ENCODE results near the gene ZMYND8.
"Not testable (repeated sequence)": the region's sequence is repeated elsewhere in the genome, so short reads cannot be mapped to it uniquely, and the experiment has no call there.

The ZMYND8 gene

DNA sequence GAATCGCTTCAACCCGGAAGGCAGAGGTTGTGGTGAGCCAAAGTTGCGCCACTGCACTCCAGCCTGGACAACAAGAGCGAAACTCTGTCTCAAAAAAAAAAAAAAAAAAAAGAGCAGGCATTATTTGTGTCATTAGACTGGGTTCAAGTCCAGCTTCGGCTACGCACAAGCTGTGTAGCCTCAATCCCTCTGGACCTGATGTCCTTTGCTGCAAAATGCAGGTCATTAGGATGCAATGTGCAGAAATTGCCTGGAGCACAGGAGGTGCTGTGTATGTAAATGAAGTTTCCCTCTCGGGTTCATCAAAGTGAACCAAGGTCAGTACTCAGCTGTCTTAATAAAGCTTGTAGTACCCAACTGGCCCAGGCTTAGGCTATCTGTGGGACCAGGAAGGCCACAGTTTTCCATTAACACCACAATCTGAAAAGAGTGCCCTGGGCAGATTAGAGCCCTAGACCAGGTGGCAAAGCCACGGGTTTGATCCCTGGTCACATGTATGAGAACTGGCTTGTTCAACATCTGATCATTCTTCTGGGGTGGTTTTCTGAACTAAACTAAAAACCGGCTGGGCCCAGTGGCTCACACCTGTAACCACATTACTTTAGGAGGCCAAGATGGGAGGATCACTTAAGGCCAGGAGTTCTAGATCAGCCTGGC, 155.3 kb downstream of the ZMYND8 start:
- DNase-seq: no peak

DNA sequence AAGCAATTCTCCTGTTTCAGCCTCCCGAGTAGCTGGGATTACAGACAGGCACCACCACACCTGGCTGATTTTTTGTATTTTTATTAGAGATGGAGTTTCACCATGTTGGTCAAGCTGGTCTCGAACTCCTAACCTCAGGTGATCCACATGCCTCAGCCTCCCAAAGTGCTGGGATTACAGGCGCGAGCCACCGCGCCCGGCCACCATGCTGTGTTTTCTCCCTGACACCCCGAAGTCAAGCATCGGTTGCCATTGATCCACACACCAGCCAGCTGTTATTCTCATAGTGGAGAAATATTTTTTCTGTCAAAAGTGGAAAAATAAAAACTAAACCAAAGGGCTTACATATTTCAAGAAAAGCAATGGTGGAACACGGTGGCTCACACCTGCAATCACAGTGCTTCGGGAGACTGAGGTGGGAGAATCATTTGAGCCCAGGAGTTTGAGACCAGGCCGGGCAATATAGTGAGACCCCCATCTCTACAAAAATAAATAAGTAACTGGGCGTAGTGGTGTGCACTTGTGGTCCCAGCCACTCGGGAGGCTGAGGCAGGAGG, 157.4 kb downstream of the ZMYND8 start:
- no peak for DNase-seq

- no peak for DNase-seq
Observed at GRCh38 chr20:47198254-47198671, 158.2 kb downstream of the ZMYND8 start.

- DNase-seq: peak in 1 of 2 donors; percentile 49
Observed at GRCh38 chr20:47196091-47197081, 160.1 kb downstream of the ZMYND8 start.

GRCh38 chr20:47195573-47195972, 160.9 kb downstream of the ZMYND8 start:
- no peak for DNase-seq

GRCh38 chr20:47191956-47192355, 164.5 kb downstream of the ZMYND8 start:
- no peak for DNase-seq

DNA sequence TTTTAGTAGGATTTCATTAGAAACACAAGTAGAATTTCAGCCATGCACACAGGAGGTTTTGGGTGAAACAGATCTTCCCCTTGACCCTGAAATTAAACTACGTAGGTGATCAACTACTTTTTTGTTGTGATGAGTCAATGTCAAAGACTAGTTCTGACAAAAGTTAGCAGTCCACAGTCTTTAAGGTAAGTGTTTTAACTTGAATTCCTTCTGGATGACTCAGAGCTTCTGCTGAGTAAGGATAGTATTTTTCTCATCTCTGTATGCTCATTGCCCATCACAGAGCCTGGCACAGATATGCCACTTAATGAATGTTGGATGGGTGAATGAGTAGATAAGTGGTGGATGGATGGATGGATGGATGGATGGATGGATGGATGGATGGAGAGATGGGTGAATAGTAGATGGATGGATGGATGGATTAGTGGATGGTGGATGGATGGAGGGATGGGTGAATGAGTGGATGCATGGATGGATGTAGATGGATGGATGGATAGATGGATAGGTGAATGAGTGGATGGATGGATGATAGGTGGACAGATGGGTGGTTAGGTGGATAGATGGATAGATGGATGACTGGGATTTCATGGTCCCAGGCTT, 165.3 kb downstream of the ZMYND8 start:
- DNase-seq: no peak

DNA sequence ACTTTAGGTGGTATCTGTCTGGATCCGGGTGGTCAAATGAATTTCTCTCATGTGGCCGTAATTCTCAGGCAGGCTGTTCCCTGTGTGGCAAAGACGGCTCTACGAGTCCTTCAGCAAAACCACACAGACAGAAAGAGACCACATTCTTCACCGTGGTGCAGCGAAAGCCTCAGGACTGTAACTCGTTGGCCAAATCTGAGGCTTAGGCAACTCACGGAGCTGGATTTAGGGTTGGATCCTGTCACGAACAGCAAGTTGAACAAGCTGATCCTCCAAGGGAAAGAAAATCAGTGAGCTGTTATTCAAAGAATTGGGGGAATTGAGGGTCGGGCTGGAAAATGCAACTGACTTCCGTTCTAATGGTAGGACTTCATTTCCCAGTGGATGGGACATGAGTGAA, 167.4 kb downstream of the ZMYND8 start:
- no peak for DNase-seq

DNA sequence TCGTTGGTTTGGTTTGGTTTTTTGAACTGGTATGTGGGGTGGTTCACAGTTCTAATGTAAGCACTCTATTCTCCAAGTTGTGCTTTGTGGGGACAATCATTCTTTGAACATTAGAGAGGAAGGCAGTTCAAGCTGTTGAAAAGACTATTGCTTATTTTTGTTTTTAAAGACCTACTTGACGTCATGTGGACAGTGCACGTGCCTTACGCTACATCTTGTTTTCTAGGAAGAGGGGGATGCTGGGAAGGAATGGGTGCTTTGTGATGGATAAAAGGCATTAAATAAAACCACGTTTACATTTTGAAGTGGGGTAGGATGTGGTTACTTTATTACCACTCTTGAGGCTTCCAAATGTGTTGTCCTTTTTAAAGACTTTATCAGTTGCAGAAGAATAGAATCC, 168.0 kb downstream of the ZMYND8 start:
- DNase-seq: no peak

DNA sequence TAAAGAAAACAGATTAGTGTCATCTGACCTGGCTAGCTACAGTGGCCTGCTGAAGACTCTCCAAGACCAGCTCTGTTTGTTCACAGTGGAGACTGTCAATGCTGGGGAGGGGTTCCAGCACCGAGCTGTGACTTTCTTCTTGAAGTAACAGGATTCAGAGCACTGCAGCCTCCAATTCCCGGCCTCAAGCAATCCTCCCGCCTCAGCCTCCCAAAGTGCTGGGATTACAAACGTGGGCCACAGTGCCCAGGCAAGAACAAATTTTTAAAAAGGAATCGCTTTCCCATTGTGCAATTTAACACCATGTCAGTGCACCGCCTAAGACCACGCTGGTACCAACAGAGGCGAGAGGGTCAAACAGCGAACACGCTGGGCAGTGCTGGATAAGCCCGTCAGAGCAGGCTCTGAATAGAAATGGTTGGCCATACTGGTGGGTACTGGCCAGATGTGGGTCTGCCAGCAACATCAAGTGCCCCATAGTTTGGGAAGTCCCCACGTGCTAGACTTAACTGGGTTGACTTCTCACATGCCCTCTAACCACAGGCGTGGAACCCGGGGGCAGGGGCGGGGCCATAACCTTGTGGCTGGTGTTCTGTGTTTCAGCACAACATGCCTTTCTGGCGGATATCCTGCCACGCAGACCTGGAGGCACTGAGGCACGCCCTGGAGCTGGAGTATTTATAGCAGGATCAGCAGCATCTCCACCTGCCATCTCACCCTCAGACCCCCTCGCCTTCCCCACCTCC, 168.9 kb downstream of the ZMYND8 start:
- no peak for DNase-seq

DNA sequence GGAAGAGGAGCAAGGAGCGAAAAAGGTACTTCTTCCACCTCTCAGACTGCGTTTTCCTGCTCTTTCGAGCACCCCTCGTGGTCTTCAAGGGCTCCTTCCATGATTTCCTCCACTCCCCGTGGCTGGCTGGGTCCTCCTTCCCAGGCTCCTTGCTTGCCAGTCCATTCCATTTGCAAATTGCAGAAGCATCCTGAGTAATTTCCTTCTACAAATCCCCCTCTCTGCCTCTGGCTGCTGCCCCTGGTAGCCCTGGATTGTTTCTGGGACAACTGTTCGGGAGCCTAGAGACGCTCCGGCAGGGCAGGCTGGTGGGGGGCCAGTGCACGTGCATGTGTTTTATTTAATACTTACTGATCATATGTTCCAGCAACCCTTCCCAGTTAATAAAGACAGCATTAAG, 173.1 kb downstream of the ZMYND8 start:
- no peak for DNase-seq

- no peak for DNase-seq
Observed at GRCh38 chr20:47181056-47181862, 175.2 kb downstream of the ZMYND8 start.

- no peak for DNase-seq
Observed at GRCh38 chr20:47179267-47179666, 177.2 kb downstream of the ZMYND8 start.

- DNase-seq: no peak
Observed at GRCh38 chr20:47178851-47179250, 177.6 kb downstream of the ZMYND8 start.

DNA sequence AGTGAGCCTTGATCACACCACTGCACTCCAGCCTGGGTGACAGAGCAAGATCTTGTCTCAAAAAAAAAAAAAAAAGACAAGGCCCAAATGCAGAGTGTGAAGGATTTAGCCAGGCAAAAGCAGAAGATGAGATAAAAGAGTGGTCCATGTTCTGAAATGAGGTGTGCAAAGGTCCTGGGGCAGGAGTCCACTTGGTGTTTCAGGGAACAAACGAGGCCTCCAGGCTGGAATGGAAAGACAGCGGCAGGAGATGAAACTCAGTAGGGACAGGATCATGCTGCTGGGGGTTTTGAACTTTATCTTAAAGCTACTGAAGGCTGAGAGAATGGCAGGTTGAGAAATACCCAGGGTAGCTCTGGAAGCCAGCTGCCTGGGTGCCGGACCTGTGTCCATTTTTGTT, 178.2 kb downstream of the ZMYND8 start:
- no peak for DNase-seq

GRCh38 chr20:47176217-47176616, 180.3 kb downstream of the ZMYND8 start:
- not testable (repeated sequence) for DNase-seq

DNA sequence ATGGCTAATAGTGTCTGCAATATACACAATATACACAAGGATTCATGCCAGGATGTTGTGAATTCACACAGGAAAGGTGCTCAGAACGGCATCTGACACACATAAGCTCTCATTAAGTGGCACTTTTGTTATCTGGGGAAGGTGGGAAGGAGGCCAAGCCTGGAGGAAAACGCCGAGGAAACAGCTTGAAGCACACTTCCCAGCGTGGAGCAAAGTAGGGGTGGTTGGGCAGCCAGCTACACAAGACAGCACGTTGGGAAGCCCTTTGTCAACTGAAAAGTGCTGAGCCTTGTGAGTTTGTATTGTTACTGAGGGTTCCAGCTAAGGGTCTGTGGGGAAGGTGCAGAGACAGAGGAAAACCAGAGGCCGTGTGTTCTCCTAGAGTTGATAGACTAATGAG, 181.0 kb downstream of the ZMYND8 start:
- no peak for DNase-seq

DNA sequence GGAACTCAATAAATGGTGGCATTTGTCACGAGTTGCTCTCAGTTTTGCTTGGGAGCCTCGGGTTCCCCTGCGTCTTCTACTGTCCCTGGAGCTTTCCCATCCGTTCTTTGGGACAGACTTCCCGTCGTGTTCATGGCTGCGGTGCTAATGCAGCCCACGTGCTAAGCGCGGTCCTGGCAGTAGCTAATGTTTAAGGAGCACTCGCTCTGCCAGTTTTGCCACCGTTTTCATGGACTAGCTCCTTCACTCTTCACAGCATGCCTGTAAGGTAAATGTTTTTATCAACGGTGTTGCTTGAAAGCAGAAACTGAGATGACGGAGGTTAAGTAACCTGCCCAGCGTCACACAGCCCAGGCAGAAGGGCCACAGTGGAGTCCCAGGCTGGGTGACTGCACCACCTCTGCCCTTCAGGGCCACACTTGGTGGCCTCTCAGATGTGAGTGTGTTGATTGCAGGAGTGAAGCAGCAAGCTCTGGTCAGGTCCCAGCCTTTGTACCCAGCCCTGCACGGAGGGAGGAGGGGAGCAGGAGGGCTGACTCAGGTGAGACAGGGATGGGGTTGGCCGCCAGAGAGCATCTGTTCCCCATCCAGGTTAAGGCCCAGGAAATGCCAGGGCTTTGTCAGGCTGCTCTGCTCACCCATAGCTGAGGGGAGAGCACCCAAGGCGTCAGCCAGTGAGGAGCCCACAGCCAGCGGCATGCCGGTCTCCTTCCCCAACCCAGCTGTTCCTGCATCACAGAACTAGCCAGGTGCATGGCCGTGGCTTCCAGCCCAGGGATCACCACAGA, 181.8 kb downstream of the ZMYND8 start:
- DNase-seq: no peak

DNA sequence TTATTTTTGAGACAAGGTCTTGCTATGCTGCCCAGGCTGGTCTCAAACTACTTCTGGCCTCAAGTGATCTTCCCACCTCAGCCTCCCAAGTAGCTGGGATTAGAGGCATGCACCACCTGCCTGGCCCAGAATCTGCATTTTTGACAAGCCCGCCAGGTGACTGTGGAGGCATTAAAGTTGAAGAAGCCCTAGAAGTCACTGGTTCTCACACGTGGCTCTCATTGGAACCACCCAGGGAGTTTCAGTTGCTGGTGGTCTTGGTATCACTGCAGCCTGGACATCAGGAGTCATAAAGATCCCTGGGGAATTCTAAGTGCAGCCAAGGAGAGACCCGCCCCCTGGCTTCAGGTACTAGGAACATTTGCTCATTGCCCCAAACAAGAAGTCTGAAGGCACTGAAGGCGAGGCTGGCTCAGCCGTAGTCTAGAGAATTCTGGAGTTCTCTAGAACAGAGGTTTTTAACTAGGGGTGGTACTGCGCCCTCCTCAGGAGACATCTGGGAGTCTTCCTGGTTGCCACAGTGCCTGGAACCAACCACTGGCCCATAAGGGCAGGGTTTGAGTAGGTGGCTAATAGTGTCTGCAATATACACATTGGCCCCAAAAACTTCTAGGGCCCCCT, 182.8 kb downstream of the ZMYND8 start:
- DNase-seq: no peak

DNA sequence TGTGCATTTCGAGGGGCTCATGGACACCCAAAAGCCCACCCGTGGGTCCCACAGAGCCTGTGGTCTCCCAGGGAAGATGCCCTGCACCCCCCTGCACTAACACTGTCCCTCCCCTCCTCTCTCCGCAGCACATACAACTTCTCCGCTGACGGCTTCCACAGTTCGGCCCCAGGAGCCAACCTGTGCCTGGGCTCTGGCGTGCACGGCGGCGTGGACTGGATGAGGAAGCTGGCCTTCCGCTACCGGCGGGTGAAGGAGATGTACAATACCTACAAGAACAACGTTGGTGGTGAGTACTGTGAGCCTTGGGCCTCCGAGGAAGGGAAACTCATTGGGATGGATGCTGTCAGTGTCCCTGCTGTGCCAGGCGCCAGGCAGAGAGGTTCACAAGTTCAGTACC, 183.9 kb downstream of the ZMYND8 start:
- no peak for DNase-seq

All from hippocampal formation (tissue), 2 donors.